Fibroblast of pulmonary artery (primary cell): ENCODE measurements around the gene ZNF598.

Source experiments
- DNase-seq: peaks from one replicate; pipeline ENCODE4 v3.0.0-alpha.2; 2010; ENCODE audit warnings: low read depth
- H3K4me3 ChIP-seq: replicated peaks from 2 replicates; pipeline ENCODE4 v1.5.1; 2011; ENCODE audit warnings: low read depth, mild to moderate bottlenecking, control low read depth, low read length, moderate library complexity
- TF ChIP-seq, protein P1 (sequence below): IDR thresholded peaks from 2 replicates; pipeline ENCODE4 v1.5.1; 2011; ENCODE audit warnings: mild to moderate bottlenecking, control low read depth, low read length, inconsistent platforms; ENCODE audit errors: missing control alignments

Gene ZNF598

GRCh38 chr16:2026461-2027023 lies 16.9 kb upstream of the ZNF598 start, which contains the start of gene NHERF2:
Gene NHERF2, plus strand, starts transcription at chr16:2026902. Its CDS starts 104 bp downstream, at chr16:2027006.
- TF ChIP-seq, protein P1, sequence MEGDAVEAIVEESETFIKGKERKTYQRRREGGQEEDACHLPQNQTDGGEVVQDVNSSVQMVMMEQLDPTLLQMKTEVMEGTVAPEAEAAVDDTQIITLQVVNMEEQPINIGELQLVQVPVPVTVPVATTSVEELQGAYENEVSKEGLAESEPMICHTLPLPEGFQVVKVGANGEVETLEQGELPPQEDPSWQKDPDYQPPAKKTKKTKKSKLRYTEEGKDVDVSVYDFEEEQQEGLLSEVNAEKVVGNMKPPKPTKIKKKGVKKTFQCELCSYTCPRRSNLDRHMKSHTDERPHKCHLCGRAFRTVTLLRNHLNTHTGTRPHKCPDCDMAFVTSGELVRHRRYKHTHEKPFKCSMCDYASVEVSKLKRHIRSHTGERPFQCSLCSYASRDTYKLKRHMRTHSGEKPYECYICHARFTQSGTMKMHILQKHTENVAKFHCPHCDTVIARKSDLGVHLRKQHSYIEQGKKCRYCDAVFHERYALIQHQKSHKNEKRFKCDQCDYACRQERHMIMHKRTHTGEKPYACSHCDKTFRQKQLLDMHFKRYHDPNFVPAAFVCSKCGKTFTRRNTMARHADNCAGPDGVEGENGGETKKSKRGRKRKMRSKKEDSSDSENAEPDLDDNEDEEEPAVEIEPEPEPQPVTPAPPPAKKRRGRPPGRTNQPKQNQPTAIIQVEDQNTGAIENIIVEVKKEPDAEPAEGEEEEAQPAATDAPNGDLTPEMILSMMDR, result no peak
- no peak for DNase-seq
- H3K4me3 ChIP-seq, result peak within 1 kb of the TSS; percentile 55

DNA sequence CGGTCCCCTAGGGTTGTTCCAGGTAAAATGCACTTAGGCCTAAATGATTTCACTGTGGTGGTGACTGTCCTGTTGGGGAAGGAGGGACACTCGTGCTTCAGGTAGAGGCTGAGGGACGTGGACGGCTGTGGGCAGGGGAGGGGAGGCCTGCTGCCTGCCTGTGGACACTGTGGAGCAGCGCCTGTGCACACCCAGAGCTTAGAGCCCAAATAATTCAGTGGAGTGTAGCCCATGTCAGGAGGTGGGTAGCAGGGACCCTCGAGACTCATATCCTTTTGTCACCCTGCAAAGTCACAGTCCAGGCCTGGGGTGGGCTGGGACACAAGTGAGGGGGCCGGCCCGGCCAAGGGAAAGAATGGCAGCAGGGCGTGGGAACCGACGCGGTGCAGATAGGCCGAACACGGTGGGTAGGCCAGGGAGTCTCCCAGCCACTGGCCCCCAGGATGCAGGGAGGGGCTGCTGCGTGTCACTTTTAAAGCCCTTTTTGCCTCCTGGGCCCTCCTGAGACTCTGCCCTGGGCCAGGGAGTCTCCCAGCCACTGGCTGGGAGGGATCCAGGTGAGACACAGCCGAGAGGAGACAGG lies 16.3 kb upstream of the ZNF598 start:
- TF ChIP-seq, protein P1, result no peak
- no peak for DNase-seq
- peak overlapping the region; percentile 38 for H3K4me3 ChIP-seq

DNA sequence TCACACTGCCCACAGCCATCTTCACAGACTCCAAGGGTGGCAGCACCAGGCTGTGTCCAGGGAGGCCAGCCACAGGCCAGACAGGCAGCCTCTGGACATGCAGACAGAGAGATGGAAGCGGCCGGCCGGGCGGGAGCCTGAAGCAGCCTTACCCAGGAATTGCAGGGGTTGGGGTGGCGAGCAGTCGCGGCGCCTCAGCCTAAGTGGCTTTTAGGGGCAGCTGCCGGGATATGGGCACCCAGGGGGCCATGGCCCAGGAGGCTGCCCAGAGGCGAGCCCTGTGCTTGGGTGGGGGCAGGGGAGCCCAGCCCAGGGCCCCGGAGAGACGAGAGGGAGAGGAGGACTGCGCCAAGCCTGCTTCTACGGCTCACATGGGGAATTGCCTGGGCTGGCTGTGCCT lies 15.6 kb upstream of the ZNF598 start:
- DNase-seq, result no peak
- H3K4me3 ChIP-seq, result no peak overlapping the region
- TF ChIP-seq, protein P1, result no peak

- TF ChIP-seq, protein P1, result no peak
These were observed 14.4 kb upstream of the ZNF598 start for GRCh38 chr16:2024032-2024420.

DNA sequence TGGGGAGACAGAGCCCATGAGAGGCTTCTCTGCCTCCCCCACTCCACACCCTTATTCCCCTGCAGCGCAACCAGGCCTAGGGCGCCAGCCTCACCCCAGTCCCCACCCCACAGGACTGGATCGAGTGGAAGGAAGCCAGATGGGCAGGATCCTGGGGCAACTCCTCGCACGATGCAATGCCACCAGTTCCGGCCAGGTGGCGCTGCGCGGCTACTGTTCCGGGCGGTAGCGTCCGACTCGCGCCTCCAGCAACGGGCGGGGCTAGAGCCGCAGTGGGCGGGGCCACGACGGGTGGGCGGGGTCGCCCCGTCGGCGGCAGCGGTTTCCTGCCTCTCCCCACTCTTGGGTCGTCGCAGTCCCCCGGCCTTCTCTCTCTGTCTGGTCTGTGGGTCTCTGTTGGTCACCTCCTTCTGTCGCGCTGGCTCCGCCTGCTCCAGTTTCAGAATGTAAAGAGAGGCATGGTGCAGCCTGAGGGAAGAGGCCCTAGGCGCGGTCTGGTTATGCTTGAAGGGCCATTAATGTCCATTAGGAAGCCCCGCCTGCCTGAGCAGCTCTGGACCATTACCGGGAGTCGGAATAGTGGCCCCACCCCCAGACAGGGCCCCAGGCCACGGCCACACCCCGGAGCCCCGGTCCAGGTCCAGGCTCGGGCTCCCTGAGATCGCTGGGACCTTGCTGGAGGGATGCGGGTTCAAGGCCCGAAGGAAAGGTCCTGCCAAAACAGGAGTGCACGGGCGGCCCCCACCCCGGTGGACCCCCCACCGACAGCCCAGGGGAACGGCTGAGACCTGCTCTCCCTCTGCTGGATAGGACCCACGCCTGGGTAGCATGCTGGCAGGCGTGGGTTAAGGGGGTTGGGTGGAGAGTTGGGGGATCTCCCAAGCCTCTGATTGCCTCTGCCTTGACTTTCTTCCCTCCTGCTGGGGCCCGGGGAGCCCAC lies 13.7 kb upstream of the ZNF598 start:
- DNase-seq, result peak; percentile 89
- TF ChIP-seq, protein P1, result peak; percentile 78

More at GRCh38 chr16:2024032-2024420, 14.4 kb upstream of the ZNF598 start:
- H3K4me3 ChIP-seq, result no peak overlapping the region
- DNase-seq, result no peak

DNA sequence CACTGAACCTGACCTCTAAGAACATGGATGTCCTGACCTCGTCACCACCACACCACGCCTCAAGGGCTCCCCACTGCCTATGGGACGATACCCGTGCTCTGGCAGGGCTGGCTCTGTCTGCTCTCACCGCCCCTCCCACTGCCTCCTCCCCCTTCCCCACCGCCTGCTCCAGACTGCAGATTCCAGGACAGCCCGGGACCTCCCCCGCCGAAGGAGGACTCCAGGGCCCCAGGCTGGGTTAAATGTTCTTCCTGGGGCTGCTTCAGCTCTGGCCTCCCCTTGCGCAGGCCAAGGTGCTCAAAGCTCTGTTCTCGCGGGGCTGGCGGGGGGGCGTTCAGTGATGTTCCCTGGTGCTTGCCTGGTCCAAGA lies 13.1 kb upstream of the ZNF598 start:
- H3K4me3 ChIP-seq, result peak overlapping the region; percentile 42
- TF ChIP-seq, protein P1, result no peak
- peak; percentile 62 for DNase-seq

More for the DNA sequence above, 13.7 kb upstream of the ZNF598 start:
- peak overlapping the region; percentile 42 for H3K4me3 ChIP-seq
